Measurements from ENCODE around the gene FABP3.
A peak's percentile ranks its signal among the peaks of the same experiment; 100 is the strongest.

The FABP3 gene

DNA sequence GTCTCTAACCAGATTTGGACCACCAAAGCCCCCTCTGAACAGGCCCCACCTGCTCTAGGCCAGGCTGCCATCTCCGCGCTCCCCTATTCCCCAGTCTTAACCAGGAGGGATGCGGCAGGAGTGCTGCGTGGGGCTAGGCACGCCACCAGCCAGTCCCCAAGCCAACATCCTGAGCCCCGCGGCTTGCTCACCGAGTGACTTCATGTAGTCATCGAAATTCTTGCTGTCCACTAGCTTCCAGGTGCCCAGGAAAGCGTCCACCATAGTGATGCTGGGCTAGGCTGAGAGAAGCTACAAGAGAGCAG lies 173 bp downstream of the FABP3 start:
- no peak for DNase-seq (ENCODE audit: low spot score)

DNA sequence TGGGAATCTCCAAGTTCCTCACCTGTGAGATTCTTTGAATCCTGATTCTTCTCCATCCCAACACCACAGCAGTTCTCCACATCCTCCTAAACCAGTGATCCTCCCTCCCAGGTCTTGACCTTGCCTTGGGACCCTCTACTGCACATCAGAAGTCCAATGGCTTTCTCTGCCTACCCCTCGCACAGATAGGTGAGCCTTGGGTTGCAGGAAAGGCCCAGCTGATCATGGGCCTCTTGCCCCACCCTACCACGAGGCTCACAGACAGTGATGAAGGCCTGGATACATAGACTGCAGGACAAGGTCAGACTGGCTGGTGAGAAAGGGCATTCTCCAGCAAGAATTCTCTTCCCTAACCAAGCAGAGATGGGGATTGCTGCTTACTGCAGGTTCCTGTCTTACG lies 825 bp downstream of the FABP3 start:
- DNase-seq (ENCODE audit: low spot score), result no peak

GRCh38 chr1:31371121-31371959 lies 1.5 kb downstream of the FABP3 start:
- DNase-seq (ENCODE audit: low spot score), result no peak

GRCh38 chr1:31370565-31370964 lies 2.3 kb downstream of the FABP3 start:
- no peak for DNase-seq (ENCODE audit: low spot score)

DNA sequence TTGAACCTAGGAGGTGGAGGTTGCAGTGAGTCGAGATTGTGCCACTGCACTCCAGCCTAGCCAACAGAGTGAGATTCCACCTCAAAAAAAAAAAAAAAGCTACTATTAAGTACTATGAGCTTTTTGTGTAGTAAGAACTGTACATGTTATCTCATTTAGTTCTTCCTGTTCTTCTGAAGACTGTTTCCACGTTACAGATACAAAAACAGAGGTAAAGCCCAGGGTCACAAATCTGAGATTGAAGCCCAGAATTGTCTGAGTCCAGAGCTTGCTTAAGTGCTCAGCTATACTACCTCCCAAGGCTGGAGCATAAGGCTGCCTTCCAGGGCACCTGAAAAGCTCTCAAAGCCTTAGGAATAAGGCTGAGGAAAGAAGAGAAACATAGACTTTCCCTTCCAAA lies 2.9 kb downstream of the FABP3 start:
- DNase-seq (ENCODE audit: low spot score), result no peak

DNA sequence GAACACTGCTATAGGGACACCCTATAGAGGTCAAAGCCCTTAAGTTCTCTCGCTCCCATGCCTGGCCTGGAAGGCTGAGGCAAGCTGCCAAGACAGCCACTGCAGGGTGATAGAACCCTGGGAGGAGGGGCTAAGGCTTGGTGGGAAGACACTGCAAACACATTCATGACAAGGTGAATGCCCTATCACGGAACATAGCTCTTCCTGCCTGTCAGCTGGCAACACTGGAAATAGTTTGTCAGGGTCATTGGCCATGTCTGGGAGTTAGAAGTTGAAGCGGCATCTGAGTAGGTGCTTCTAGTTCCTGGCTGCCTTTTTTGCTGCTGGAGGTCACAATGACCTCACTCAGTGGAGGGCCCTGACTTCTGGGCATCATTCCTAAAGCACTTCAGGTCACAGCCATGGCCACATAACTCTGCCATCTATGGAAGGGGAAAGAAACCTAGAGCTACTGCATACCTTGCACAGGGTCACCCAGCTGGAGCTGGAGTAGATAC lies 4.2 kb downstream of the FABP3 start:
- DNase-seq (ENCODE audit: low spot score), result no peak

DNA sequence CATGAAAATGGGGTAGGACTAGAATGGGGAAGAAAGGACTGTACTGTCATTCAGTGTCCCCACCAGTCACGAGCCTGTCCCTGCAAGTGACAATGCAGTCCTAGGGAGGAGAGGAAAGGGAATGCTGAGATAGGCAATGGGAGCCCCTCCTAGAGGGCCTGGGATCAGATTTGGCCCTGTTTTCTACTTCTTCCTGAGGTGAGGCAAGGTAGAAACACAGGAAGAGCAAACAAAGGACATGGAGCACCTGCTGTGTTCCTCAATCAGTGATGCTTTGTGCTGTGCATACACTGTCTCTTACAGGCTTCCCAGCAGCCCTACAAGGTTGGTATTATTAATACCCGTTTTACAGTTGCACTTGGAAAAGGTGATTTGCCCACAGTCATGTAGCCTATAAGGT lies 6.1 kb downstream of the FABP3 start:
- no peak for DNase-seq (ENCODE audit: low spot score)

DNA sequence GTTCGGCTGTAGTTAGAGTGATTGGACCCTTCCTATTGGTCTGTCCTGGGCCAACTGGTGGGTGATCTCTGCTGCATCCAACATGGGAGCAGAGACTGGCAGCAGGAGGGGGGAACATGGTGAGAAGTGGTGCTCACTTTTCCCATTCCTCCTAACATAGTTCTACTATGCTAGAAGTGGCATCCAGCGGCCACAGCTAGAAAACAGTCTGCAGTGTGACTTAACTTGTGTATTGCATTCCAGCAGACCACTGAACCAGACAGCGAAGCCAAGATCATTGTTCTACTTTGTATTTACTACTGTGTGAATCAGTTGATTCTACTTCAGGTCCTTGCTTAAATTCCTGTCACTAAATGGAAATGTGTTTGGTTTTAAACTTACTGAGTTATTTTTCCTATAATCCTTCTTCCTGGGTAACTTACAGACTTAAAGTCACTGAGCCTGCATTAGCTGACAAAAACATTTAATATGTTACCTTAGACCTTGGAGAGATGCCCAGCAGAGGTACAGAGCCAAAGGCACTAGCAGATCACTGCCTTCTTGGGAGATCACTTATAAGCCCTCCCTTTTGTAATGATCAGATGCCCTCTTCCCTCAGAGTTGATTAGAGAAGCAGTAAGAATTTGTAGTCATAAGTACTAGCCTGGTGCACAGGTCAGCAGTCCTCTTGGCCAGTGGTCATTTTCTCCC lies 8.2 kb downstream of the FABP3 start:
- DNase-seq (ENCODE audit: low spot score), result no peak

- no peak for DNase-seq (ENCODE audit: low spot score)
Measured at GRCh38 chr1:31362032-31362431, 10.8 kb downstream of the FABP3 start.

GRCh38 chr1:31361607-31362006 lies 11.3 kb downstream of the FABP3 start:
- DNase-seq (ENCODE audit: low spot score), result no peak

DNA sequence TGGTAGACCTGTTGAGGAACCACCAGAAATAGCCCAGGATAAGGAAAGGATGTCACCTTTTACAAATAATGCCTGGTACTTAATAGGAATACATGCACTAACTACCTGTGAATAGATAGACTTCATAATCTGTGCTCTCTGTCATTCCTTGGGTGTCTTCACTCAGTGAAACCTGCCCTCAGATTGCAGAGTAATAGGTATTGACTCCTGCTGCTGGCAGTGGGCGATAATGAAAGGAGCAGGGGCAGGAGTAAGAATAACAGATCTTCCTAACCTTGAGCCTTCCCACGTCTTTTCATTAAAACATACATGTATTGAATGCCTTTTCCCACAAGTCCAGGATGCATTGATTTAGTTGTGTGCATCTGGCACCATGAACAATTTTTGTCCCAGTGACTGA lies 16.4 kb downstream of the FABP3 start:
- no peak for DNase-seq (ENCODE audit: low spot score)

GRCh38 chr1:31354283-31354682 lies 18.6 kb downstream of the FABP3 start:
- no peak for DNase-seq (ENCODE audit: low spot score)

GRCh38 chr1:31348449-31348848 lies 24.4 kb downstream of the FABP3 start:
- DNase-seq (ENCODE audit: low spot score), result no peak

DNA sequence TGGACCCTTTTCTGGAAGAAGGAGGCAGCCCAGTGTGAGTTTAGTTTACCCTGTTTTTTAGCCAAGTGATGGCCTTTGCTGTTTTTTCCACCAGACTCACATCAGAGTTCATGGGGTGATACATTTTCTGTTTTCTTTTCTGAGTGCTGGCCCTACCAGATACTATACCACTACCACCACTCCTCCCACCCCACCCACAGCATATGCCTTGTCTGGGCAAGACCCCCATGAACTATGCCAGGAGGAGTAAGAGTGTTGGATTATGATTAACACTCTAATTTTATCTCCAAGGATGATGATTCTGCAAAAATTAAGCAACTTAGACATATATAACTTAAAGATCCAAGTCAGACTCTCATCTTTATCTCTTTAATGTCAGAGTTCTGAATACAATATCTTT lies 26.1 kb downstream of the FABP3 start:
- no peak for DNase-seq (ENCODE audit: low spot score)

GRCh38 chr1:31345635-31346034 lies 27.2 kb downstream of the FABP3 start:
- DNase-seq (ENCODE audit: low spot score), result no peak

DNA sequence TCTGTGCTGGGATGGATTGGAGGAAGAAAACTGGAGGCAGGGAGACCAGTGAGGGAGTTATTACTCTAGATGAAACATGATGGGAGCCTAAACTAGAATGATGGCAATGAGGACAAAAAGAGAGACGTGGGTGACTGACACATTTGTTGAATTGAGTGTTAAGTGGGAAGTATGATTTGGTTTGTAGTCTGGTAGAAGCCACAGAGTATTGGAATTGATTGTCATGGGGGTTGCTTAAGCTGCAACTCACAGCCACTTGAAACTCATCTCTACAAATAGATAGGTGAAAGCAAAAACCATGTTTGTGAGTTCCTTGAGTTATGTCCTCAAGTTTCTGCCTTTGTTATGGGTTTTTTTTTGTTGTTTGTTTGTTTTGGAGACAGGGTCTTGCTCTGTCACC lies 28.4 kb downstream of the FABP3 start:
- no peak for DNase-seq (ENCODE audit: low spot score)

DNA sequence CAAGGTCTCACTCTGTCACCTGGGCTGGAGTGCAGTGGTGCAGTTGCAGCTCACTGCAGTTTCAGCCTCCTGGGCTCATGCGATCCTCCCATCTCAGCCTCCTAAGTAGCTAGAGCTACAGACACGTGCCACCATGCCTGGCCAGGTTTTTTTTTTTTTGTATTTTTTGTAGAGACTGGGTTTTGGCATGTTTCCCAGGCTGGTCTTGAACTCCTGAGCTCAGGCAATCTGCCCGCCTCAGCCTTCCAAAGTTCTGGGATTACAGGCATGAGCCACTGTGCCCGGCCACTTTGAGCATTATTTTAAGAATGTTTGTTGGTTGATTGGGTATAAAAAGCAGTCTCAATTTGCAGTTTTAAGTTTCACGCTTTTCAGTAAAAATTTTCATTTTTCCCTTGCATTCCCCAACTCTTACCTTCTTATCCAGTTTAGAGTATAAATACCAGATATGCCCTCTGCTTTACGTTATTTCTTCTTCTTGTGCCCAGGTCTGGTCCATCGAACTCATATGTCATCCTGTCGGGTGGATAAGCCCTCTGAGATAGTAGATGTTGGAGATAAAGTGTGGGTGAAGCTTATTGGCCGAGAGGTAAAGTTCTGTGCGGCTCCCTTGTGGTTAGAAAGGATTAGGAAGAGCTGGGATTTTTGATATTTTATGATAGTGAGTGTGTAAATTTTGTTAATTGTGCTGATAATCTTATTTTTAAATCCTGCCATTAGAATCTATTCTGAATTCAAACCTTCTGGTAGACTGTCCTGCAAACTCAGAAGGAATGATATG lies 36.0 kb downstream of the FABP3 start:
- no peak for DNase-seq (ENCODE audit: low spot score)

GRCh38 chr1:31335007-31335406 lies 37.9 kb downstream of the FABP3 start:
- DNase-seq (ENCODE audit: low spot score), result peak; percentile 32

- no peak for DNase-seq (ENCODE audit: low spot score)
Measured at GRCh38 chr1:31327381-31327780, 45.5 kb downstream of the FABP3 start.

GRCh38 chr1:31326461-31326860 lies 46.4 kb downstream of the FABP3 start:
- DNase-seq (ENCODE audit: low spot score), result no peak

DNA sequence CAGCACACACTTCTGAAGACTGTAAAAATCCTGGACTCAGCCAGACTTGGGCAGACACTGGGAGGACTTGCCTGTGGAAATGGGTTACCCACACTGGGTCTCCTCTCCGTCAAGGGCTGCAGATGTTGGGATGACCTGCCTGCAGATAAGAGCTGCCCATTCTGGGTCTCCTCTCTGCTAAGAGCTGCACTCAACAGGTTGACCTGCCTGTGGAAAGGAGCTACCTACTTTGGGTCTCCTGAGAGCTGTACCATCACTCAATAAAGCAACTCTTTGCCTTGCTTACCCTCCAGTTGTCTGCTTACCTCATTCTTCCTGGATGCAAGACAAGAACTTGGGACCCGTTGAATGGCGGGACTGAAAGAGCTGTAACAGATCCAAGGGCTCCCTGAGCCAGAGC lies 47.9 kb downstream of the FABP3 start:
- no peak for DNase-seq (ENCODE audit: low spot score)

DNA sequence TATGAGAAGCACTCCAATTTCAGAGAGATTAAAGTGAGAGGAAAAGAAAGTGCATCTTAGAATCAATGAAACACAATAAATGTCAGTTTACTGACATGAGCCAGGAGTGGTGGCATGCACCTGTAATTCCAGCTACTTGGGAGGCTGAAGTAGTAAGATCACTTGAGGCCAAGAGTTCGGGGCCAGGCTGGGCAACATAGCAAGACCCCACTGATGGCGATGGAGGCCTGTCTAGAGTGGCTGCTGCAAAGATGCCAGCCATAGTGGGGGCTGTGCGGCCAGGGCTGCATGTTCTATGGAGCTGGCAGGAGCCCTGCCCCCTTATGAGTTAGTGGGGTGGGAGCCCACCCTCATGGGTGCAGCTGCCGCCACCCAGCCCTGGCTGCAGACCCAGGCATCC lies 48.8 kb downstream of the FABP3 start:
- DNase-seq (ENCODE audit: low spot score), result no peak

GRCh38 chr1:31318146-31318545 lies 54.7 kb downstream of the FABP3 start:
- no peak for DNase-seq (ENCODE audit: low spot score)
